ENCODE results near the gene MYO1E. TPM values are rescaled to one million over a fixed set of nuclear protein-coding genes. Genes with fewer than 3 reads are reported as not detected.

The MYO1E gene
- total RNA-seq, 2 donors from 2014 or later = 47.8 to 65.6 TPM

GRCh38 chr15:59197454-59197853 is 175.2 kb downstream of the MYO1E start:
- H3K36me3 ChIP-seq (ENCODE audit: control insufficient read depth, insufficient read depth, low read length) = peaks cover 25% of the 10 kb centered on the region
- Mint-ChIP-seq H3K4me3 (no peak overlapping the region), H3K36me3 (ENCODE audit: low read depth) (peaks cover 25% of the 10 kb centered on the region), H3K4me1 (no peaks in the 10 kb centered on the region), H3K27ac (no peak overlapping the region), H3K9me3 (no peaks in the 10 kb centered on the region), H3K27me3 (ENCODE audit: insufficient read depth) (no peaks in the 10 kb centered on the region)
- no peak for TF ChIP-seq CTCF (conservative IDR thresholded peaks at IDR 0.05)
- H3K27ac ChIP-seq (ENCODE audit: low read depth, low read length) = no peak overlapping the region
- no peaks in the 10 kb centered on the region for H3K27me3 ChIP-seq (ENCODE audit: control insufficient read depth, insufficient read depth, low read length, poor library complexity, severe bottlenecking)
- WGBS, 2 experiments (ENCODE audit: insufficient coverage in 1 of 2, insufficient read length in 1 of 2) = 91 to 100% methylated on average over 2 of the region's 2 CpGs
- H3K4me1 ChIP-seq (ENCODE audit: control insufficient read depth, insufficient read depth, low read length) = no peaks in the 10 kb centered on the region
- H3K4me3 ChIP-seq (ENCODE audit: low read length) = no peak overlapping the region
- H3K9ac ChIP-seq (ENCODE audit: extremely low read depth, low read length, poor library complexity, severe bottlenecking) = no peak overlapping the region
- DNase-seq = no peak
- H3K9me3 ChIP-seq (ENCODE audit: control insufficient read depth, low read length) = no peaks in the 10 kb centered on the region

- Histone ChIP-seq H3K9me3 (ENCODE audit: control insufficient read depth, low read length) (no peaks in the 10 kb centered on the region), H3K27me3 (ENCODE audit: control insufficient read depth, insufficient read depth, low read length, poor library complexity, severe bottlenecking) (no peaks in the 10 kb centered on the region), H3K9ac (ENCODE audit: extremely low read depth, low read length, poor library complexity, severe bottlenecking) (no peak overlapping the region), H3K36me3 (ENCODE audit: control insufficient read depth, insufficient read depth, low read length) (peaks cover 23% of the 10 kb centered on the region), H3K4me3 (ENCODE audit: low read length) (no peak overlapping the region), H3K4me1 (ENCODE audit: control insufficient read depth, insufficient read depth, low read length) (no peaks in the 10 kb centered on the region), H3K27ac (ENCODE audit: low read depth, low read length) (no peak overlapping the region)
- no peak overlapping the region for H3K27ac Mint-ChIP-seq
- no peaks in the 10 kb centered on the region for H3K4me1 Mint-ChIP-seq
- 100% methylated on average over 1 to 2 of the region's 2 CpGs for WGBS, 2 experiments (ENCODE audit: insufficient coverage in 1 of 2, insufficient read length in 1 of 2)
- H3K36me3 Mint-ChIP-seq (ENCODE audit: low read depth) = peaks cover 25% of the 10 kb centered on the region
- no peak overlapping the region for H3K4me3 Mint-ChIP-seq
- H3K27me3 Mint-ChIP-seq (ENCODE audit: insufficient read depth) = no peaks in the 10 kb centered on the region
- no peaks in the 10 kb centered on the region for H3K9me3 Mint-ChIP-seq
- TF ChIP-seq CTCF (conservative IDR thresholded peaks at IDR 0.05) = no peak
- DNase-seq = no peak
These were observed 176.3 kb downstream of the MYO1E start for GRCh38 chr15:59196416-59196815.

GRCh38 chr15:59194639-59195325 is 177.9 kb downstream of the MYO1E start:
- Mint-ChIP-seq H3K27me3 (ENCODE audit: insufficient read depth) (no peaks in the 10 kb centered on the region), H3K36me3 (ENCODE audit: low read depth) (peaks cover 35% of the 10 kb centered on the region), H3K27ac (no peak overlapping the region), H3K9me3 (no peaks in the 10 kb centered on the region), H3K4me1 (no peaks in the 10 kb centered on the region), H3K4me3 (no peak overlapping the region)
- Histone ChIP-seq H3K4me1 (ENCODE audit: control insufficient read depth, insufficient read depth, low read length) (no peaks in the 10 kb centered on the region), H3K9ac (ENCODE audit: extremely low read depth, low read length, poor library complexity, severe bottlenecking) (no peak overlapping the region), H3K27ac (ENCODE audit: low read depth, low read length) (no peak overlapping the region), H3K9me3 (ENCODE audit: control insufficient read depth, low read length) (no peaks in the 10 kb centered on the region), H3K27me3 (ENCODE audit: control insufficient read depth, insufficient read depth, low read length, poor library complexity, severe bottlenecking) (no peaks in the 10 kb centered on the region), H3K4me3 (ENCODE audit: low read length) (no peak overlapping the region), H3K36me3 (ENCODE audit: control insufficient read depth, insufficient read depth, low read length) (peaks cover 23% of the 10 kb centered on the region)
- no peak for DNase-seq
- 92 to 94% methylated on average over 4 to 10 of the region's 10 CpGs for WGBS, 2 experiments (ENCODE audit: insufficient coverage in 1 of 2, insufficient read length in 1 of 2)
- no peak for TF ChIP-seq CTCF (conservative IDR thresholded peaks at IDR 0.05)
